Trophoblast cell (in vitro differentiated cells and primary cell): Measurements from ENCODE around the gene MIF.

Experiments used
- DNase-seq, 2 donors: peaks; one replicate each; pipeline ENCODE4 v3.0.0-alpha.2; 2016
- H2AFZ ChIP-seq: 2 replicates; pipeline ENCODE4 v1.6.1; 2013; ENCODE audit warnings: low read length, moderate library complexity, mild to moderate bottlenecking; ENCODE audit not compliant: insufficient read depth, poor library complexity
- H2AK5ac ChIP-seq: 2 replicates; pipeline ENCODE4 v1.6.1; 2013; ENCODE audit warnings: mild to moderate bottlenecking, low read length
- H2BK120ac ChIP-seq: 2 replicates; pipeline ENCODE4 v1.6.1; 2013; ENCODE audit warnings: low read length, mild to moderate bottlenecking, moderate library complexity; ENCODE audit not compliant: insufficient read depth, poor library complexity
- H2BK12ac ChIP-seq: 2 replicates; pipeline ENCODE4 v1.6.1; 2013; ENCODE audit warnings: mild to moderate bottlenecking, low read length, moderate library complexity
- H2BK5ac ChIP-seq: 2 replicates; pipeline ENCODE4 v1.6.1; 2013; ENCODE audit warnings: low read length, low read depth, moderate library complexity, mild to moderate bottlenecking; ENCODE audit not compliant: poor library complexity
- H3K14ac ChIP-seq: 2 replicates; pipeline ENCODE4 v1.6.1; 2013; ENCODE audit warnings: mild to moderate bottlenecking, low read length
- H3K18ac ChIP-seq: 2 replicates; pipeline ENCODE4 v1.6.1; 2013; ENCODE audit warnings: mild to moderate bottlenecking, low read length
- H3K23ac ChIP-seq: 2 replicates; pipeline ENCODE4 v1.6.1; 2013; ENCODE audit warnings: low read length
- H3K27ac ChIP-seq: 2 replicates; pipeline ENCODE4 v1.5.1; 2013; ENCODE audit warnings: low read depth, mild to moderate bottlenecking, inconsistent platforms, low read length, moderate library complexity
- H3K27me3 ChIP-seq: 2 replicates; pipeline ENCODE4 v1.6.1; 2013; ENCODE audit warnings: inconsistent platforms, mild to moderate bottlenecking, low read length, moderate library complexity; ENCODE audit not compliant: insufficient read depth
- H3K36me3 ChIP-seq, 2 experiments: 1 replicate in 1 of 2; 2 replicates in 1 of 2; pipeline ENCODE4 v1.6.1; 2013; ENCODE audit warnings: low read length in 2 of 2, mild to moderate bottlenecking in 2 of 2, moderate library complexity in 1 of 2; ENCODE audit not compliant: insufficient read depth in 2 of 2, control insufficient read depth in 1 of 2
- H3K4ac ChIP-seq: 2 replicates; pipeline ENCODE4 v1.6.1; 2013; ENCODE audit warnings: low read depth, mild to moderate bottlenecking, low read length, moderate library complexity
- H3K4me1 ChIP-seq, 2 experiments: 1 replicate in 1 of 2; 2 replicates in 1 of 2; pipeline ENCODE4 v1.6.1; 2013; ENCODE audit warnings: low read length in 2 of 2, mild to moderate bottlenecking in 2 of 2, moderate library complexity in 1 of 2; ENCODE audit not compliant: insufficient read depth in 2 of 2, control insufficient read depth in 1 of 2
- H3K4me2 ChIP-seq: 2 replicates; pipeline ENCODE4 v1.6.1; 2013; ENCODE audit warnings: inconsistent platforms, mild to moderate bottlenecking, low read length, moderate library complexity
- H3K4me3 ChIP-seq: 2 replicates; pipeline ENCODE4 v1.5.1; 2013; ENCODE audit warnings: mild to moderate bottlenecking, low read depth, low read length, inconsistent platforms
- H3K79me1 ChIP-seq: one replicate; pipeline ENCODE4 v1.6.1; 2013; ENCODE audit warnings: low read length
- H3K79me2 ChIP-seq: 2 replicates; pipeline ENCODE4 v1.6.1; 2013; ENCODE audit warnings: low read length, mild to moderate bottlenecking; ENCODE audit not compliant: control insufficient read depth, insufficient read depth, poor library complexity
- H3K9ac ChIP-seq: 2 replicates; pipeline ENCODE4 v1.6.1; 2013; ENCODE audit warnings: mild to moderate bottlenecking, low read length
- H3K9me3 ChIP-seq: 2 replicates; pipeline ENCODE4 v1.6.1; 2013; ENCODE audit warnings: low read depth, mild to moderate bottlenecking, control low read depth, inconsistent platforms, low read length; ENCODE audit not compliant: insufficient read depth
- H4K12ac ChIP-seq: 2 replicates; pipeline ENCODE4 v1.6.1; 2013; ENCODE audit warnings: low read depth, mild to moderate bottlenecking, low read length, moderate library complexity
- H4K8ac ChIP-seq: 2 replicates; pipeline ENCODE4 v1.6.1; 2013; ENCODE audit warnings: low read depth, mild to moderate bottlenecking, low read length, moderate library complexity
- H4K91ac ChIP-seq: one replicate; pipeline ENCODE4 v1.6.1; 2013; ENCODE audit warnings: low read depth, mild to moderate bottlenecking, low read length, moderate library complexity
- WGBS: extraction: QIAGEN DNeasy Blood & Tissue Kit; methylation state at CpG from one replicate; pipeline ENCODE4 v1.1.7; 2013; ENCODE audit warnings: missing lambda C conversion rate; ENCODE audit not compliant: insufficient read length, insufficient coverage; ENCODE audit errors: extremely low coverage; 5-methylcytosine and 5-hydroxymethylcytosine counted together

The MIF gene

DNA sequence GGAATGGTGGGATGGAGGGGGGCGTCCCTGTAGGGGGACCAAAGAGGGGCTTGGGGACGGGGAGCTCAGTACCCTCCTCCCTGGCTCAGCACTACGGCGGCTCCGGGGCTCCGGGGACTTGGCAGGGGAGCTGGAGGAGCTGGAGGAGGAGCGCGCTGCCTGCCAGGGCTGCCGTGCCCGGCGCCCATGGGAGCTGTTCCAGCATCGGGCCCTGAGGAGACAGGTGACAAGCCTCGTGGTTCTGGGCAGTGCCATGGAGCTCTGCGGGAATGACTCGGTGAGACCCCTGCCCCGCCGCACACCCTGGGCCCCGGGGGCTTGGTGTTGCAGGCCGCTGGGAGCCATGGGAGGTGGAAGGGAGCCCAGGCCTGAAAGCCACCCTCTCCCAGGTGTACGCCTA is 11.8 kb upstream of the MIF start:
- Histone ChIP-seq H3K79me1 (no peaks in the 10 kb centered on the region), H3K14ac (no peak overlapping the region), H3K4me2 (no peak overlapping the region), H3K23ac (no peak overlapping the region), H3K18ac (no peak overlapping the region), H3K9ac (no peak overlapping the region), H2AK5ac (no peak overlapping the region), H3K4me1 (no peaks in the 10 kb centered on the region), H3K4ac (no peak overlapping the region), H3K4me3 (no peak overlapping the region), H3K27ac (no peak overlapping the region), H4K8ac (no peak overlapping the region), H2BK120ac (no peak overlapping the region), H3K9me3 (no peaks in the 10 kb centered on the region), H3K79me2 (no peaks in the 10 kb centered on the region), H2BK12ac (no peak overlapping the region), H4K12ac (no peak overlapping the region), H4K91ac (no peak overlapping the region), H3K27me3 (no peaks in the 10 kb centered on the region), H3K36me3 (peaks cover 0 to 5% of the 10 kb centered on the region in 2 experiments), H2AFZ (no peak overlapping the region), H2BK5ac (no peak overlapping the region)
- no CpG with 5 or more reads among the region's 20 CpGs for WGBS
- no peak for DNase-seq

DNA sequence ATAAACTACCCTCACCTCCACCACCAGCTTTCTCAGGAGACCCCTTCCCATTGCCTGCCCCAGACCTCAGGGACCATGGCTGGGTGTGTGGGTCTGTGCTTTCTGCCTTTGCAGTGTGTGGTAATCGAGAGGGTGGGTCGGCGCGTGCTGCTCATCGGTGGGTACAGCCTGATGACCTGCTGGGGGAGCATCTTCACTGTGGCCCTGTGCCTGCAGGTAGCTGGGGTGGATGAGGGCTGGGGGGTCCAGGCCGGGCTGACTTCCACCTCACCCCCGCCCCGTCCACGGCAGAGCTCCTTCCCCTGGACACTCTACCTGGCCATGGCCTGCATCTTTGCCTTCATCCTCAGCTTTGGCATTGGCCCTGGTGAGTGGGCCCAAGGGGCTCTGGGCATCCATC is 10.5 kb upstream of the MIF start:
- no CpG with 5 or more reads among the region's 9 CpGs for WGBS
- Histone ChIP-seq H3K4ac (no peak overlapping the region), H2AK5ac (no peak overlapping the region), H3K4me1 (no peaks in the 10 kb centered on the region), H2BK12ac (no peak overlapping the region), H3K18ac (no peak overlapping the region), H3K4me3 (no peak overlapping the region), H3K23ac (no peak overlapping the region), H3K79me2 (no peaks in the 10 kb centered on the region), H3K36me3 (peaks cover 0 to 3% of the 10 kb centered on the region in 2 experiments), H3K14ac (no peak overlapping the region), H3K9ac (no peak overlapping the region), H3K9me3 (no peaks in the 10 kb centered on the region), H2AFZ (no peak overlapping the region), H3K27ac (no peak overlapping the region), H2BK120ac (no peak overlapping the region), H2BK5ac (no peak overlapping the region), H3K27me3 (no peaks in the 10 kb centered on the region), H3K79me1 (no peaks in the 10 kb centered on the region), H3K4me2 (no peak overlapping the region), H4K8ac (no peak overlapping the region), H4K12ac (no peak overlapping the region), H4K91ac (no peak overlapping the region)
- DNase-seq, result no peak

- H3K36me3 ChIP-seq, result peaks cover 0 to 3% of the 10 kb centered on the region in 2 experiments
- H3K18ac ChIP-seq, result no peak overlapping the region
- no peak overlapping the region for H2BK120ac ChIP-seq
- no peak overlapping the region for H3K4me2 ChIP-seq
- H4K91ac ChIP-seq, result no peak overlapping the region
- no peak overlapping the region for H3K4me3 ChIP-seq
- no CpG with 5 or more reads among the region's 9 CpGs for WGBS
- no peak for DNase-seq
- H2AFZ ChIP-seq, result no peak overlapping the region
- H2BK5ac ChIP-seq, result no peak overlapping the region
- no peaks in the 10 kb centered on the region for H3K79me2 ChIP-seq
- no peak overlapping the region for H2AK5ac ChIP-seq
- H3K27ac ChIP-seq, result no peak overlapping the region
- H3K9ac ChIP-seq, result no peak overlapping the region
- H2BK12ac ChIP-seq, result no peak overlapping the region
- H4K12ac ChIP-seq, result no peak overlapping the region
- H3K79me1 ChIP-seq, result no peaks in the 10 kb centered on the region
- H3K9me3 ChIP-seq, result no peaks in the 10 kb centered on the region
- H3K14ac ChIP-seq, result no peak overlapping the region
- H3K4ac ChIP-seq, result no peak overlapping the region
- H4K8ac ChIP-seq, result no peak overlapping the region
- no peaks in the 10 kb centered on the region for H3K4me1 ChIP-seq
- no peaks in the 10 kb centered on the region for H3K27me3 ChIP-seq
- no peak overlapping the region for H3K23ac ChIP-seq
Observed at GRCh38 chr22:23884140-23884539, 10.0 kb upstream of the MIF start.

DNA sequence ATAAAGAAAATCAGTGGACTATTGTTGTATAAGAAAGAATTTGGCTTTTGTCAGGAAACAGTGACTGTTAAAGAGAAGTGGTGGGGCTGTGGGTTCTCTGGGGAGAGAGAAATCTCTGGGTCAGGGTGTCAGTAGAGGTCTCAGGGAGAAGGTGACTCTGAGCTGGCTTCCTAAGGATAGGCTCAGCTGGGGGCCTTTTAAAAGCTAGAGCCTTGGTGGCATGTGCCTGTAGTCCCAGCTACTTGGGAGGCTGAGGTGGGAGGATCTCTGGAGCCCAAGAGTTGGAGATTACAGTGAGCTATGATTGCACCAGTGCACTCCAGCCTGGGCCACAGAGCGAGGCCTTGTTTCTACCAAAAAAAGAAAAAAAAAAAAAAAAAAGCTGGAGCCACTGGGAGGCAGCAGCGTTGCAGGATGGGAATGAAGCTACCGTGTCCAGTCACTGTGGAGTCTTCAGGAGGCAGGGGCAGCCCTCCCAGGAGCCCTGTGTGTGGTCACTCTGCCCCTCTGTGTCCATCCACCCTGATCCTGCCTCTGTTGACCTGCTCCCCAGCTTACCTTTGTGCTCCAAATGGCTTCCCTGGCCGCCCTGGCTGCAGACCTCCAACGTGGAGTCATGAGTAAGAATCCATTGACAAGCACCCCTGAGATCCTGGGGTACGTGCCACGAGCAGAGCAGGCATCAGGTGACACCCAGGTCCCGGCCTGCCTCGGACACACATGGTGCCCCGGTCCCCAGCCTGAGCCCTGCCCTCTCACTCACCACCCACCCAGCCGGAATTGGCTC is 5.4 kb upstream of the MIF start:
- H2BK120ac ChIP-seq, result no peak overlapping the region
- H3K14ac ChIP-seq, result no peak overlapping the region
- peak overlapping the region; percentile 24 for H4K8ac ChIP-seq
- H3K4me2 ChIP-seq, result no peak overlapping the region
- H3K4ac ChIP-seq, result no peak overlapping the region
- no peaks in the 10 kb centered on the region for H3K79me2 ChIP-seq
- H2BK12ac ChIP-seq, result no peak overlapping the region
- H3K27me3 ChIP-seq, result no peaks in the 10 kb centered on the region
- H4K12ac ChIP-seq, result no peak overlapping the region
- no peak overlapping the region for H2BK5ac ChIP-seq
- H3K4me3 ChIP-seq, result no peak overlapping the region
- H3K27ac ChIP-seq, result no peak overlapping the region
- no peak overlapping the region for H3K23ac ChIP-seq
- no peak overlapping the region for H4K91ac ChIP-seq
- DNase-seq, result no peak
- H3K36me3 ChIP-seq, result no peaks in the 10 kb centered on the region
- H3K9me3 ChIP-seq, result peaks cover 6% of the 10 kb centered on the region
- no CpG with 5 or more reads among the region's 11 CpGs for WGBS
- peaks cover 3 to 4% of the 10 kb centered on the region in 2 experiments for H3K4me1 ChIP-seq
- H3K18ac ChIP-seq, result no peak overlapping the region
- H3K79me1 ChIP-seq, result peaks cover 3% of the 10 kb centered on the region
- no peak overlapping the region for H2AFZ ChIP-seq
- no peak overlapping the region for H3K9ac ChIP-seq
- no peak overlapping the region for H2AK5ac ChIP-seq
